Fibroblast of lung (primary cell): Measurements from ENCODE around the gene TPX2. TPM values are rescaled to one million over a fixed set of nuclear protein-coding genes. Genes with fewer than 3 reads are reported as not detected.

Experiments used
- DNase-seq, 2 donors: peaks; one replicate each; pipeline versions ENCODE4 v3.0.0 to v3.0.0-alpha.2; 2010; ENCODE audit warnings: low read depth in 2 of 2
- H2AFZ ChIP-seq: 2 replicates; pipeline ENCODE4 v1.5.1; 2012; ENCODE audit warnings: low read length, control low read depth, inconsistent platforms
- H3K27ac ChIP-seq: 2 replicates; pipeline ENCODE4 v1.5.1; 2011; ENCODE audit warnings: low read length, control low read depth; ENCODE audit not compliant: insufficient read depth
- H3K27me3 ChIP-seq: 2 replicates; pipeline ENCODE4 v1.5.1; 2011; ENCODE audit warnings: mild to moderate bottlenecking, low read length; ENCODE audit not compliant: control insufficient read depth, insufficient read depth
- H3K36me3 ChIP-seq: 2 replicates; pipeline ENCODE4 v1.5.1; 2011; ENCODE audit warnings: low read length; ENCODE audit not compliant: control insufficient read depth, insufficient read depth
- H3K4me1 ChIP-seq: 2 replicates; pipeline ENCODE4 v1.5.1; 2011; ENCODE audit warnings: low read length; ENCODE audit not compliant: control insufficient read depth, insufficient read depth; ENCODE audit errors: extremely low read depth
- H3K4me2 ChIP-seq: 2 replicates; pipeline ENCODE4 v1.5.1; 2011; ENCODE audit warnings: low read length, control low read depth; ENCODE audit not compliant: insufficient read depth; ENCODE audit errors: extremely low read depth
- H3K4me3 ChIP-seq, 4 experiments: fragments of 200-600 bp in 1 of 4; sonication (generic) in 1 of 4; replicated peaks in 1 of 4; 2 replicates each; pipeline ENCODE4 v1.5.1; 2011 to 2016; ENCODE audit warnings: low read length in 4 of 4, low read depth in 3 of 4, mild to moderate bottlenecking in 3 of 4, control low read depth in 2 of 4, inconsistent platforms in 1 of 4, mixed read lengths in 1 of 4; ENCODE audit not compliant: insufficient read depth in 1 of 4; ENCODE audit errors: control extremely low read depth in 1 of 4
- H3K79me2 ChIP-seq: 2 replicates; pipeline ENCODE4 v1.5.1; 2012; ENCODE audit warnings: mild to moderate bottlenecking, low read length, inconsistent platforms; ENCODE audit not compliant: control insufficient read depth, insufficient read depth
- H3K9ac ChIP-seq: 2 replicates; pipeline ENCODE4 v1.5.1; 2011; ENCODE audit warnings: mild to moderate bottlenecking, low read length, control low read depth; ENCODE audit not compliant: insufficient read depth
- H3K9me3 ChIP-seq: 2 replicates; pipeline ENCODE4 v1.5.1; 2012; ENCODE audit warnings: low read depth, low read length; ENCODE audit not compliant: control insufficient read depth, insufficient read depth
- H4K20me1 ChIP-seq: 2 replicates; pipeline ENCODE4 v1.5.1; 2011; ENCODE audit warnings: low read length; ENCODE audit not compliant: control insufficient read depth, insufficient read depth; ENCODE audit errors: extremely low read depth
- CTCF ChIP-seq, 2 donors: IDR thresholded peaks in 1 of 2; conservative IDR thresholded peaks in 1 of 2; 1 replicate in 1 of 2; 2 replicates in 1 of 2; pipeline ENCODE4 v1.5.1; 2011 to 2012; ENCODE audit warnings: low read length in 2 of 2, control low read depth in 1 of 2, inconsistent platforms in 1 of 2, low read depth in 1 of 2, mild to moderate bottlenecking in 1 of 2
- EZH2 ChIP-seq: IDR thresholded peaks from 2 replicates; pipeline ENCODE4 v1.5.1; 2012; ENCODE audit warnings: low read length, control low read depth, mild to moderate bottlenecking; ENCODE audit errors: missing control alignments
- polyA plus RNA-seq, 2 donors: library from polyadenylated mRNA; depleted of rRNA in 1 of 2; stranded (reverse) in 1 of 2; unstranded in 1 of 2; fragments of >200 nt; gene quantifications; 2 replicates each; pipeline ENCODE4 v1.2.1, GENCODE V29; 2011 to 2012; ENCODE audit warnings: missing spikeins in 1 of 2
- total RNA-seq: library from RNA; depleted of rRNA; stranded (reverse); fragments of >200 nt; gene quantifications from 2 replicates; pipeline ENCODE4 v1.2.1, GENCODE V29; 2014

The TPX2 gene
- total and polyA plus RNA-seq, 2 donors (not counting 1 experiment from before 2014, with no cell fraction given): 19.9 to 21.0 TPM

- DNase-seq: peak; percentile 29 to 58
- Histone ChIP-seq H3K4me3 (no peak overlapping the region), H3K36me3 (no peaks in the 10 kb centered on the region), H3K4me2 (no peak overlapping the region), H3K27me3 (no peaks in the 10 kb centered on the region), H2AFZ (no peak overlapping the region), H3K27ac (no peak overlapping the region), H3K4me1 (peaks cover 52% of the 10 kb centered on the region), H3K9me3 (no peaks in the 10 kb centered on the region), H3K9ac (no peak overlapping the region), H3K79me2 (no peaks in the 10 kb centered on the region), H4K20me1 (no peaks in the 10 kb centered on the region)
- TF ChIP-seq CTCF (conservative IDR thresholded peaks at IDR 0.05 in 1 of 2, IDR thresholded peaks at IDR 0.05 in 1 of 2; ENCODE audit: low read depth in 1 of 2, low read length in 2 of 2) (no peak), EZH2 (no peak)
These were observed 98.9 kb downstream of the TPX2 start for GRCh38 chr20:31837896-31838397.

- H3K27ac ChIP-seq: no peak overlapping the region
- no peaks in the 10 kb centered on the region for H3K79me2 ChIP-seq
- H3K4me3 ChIP-seq: no peak overlapping the region
- H4K20me1 ChIP-seq: no peaks in the 10 kb centered on the region
- no peak overlapping the region for H2AFZ ChIP-seq
- no peak overlapping the region for H3K9ac ChIP-seq
- no peak for TF ChIP-seq EZH2
- no peak for TF ChIP-seq CTCF (conservative IDR thresholded peaks at IDR 0.05 in 1 of 2, IDR thresholded peaks at IDR 0.05 in 1 of 2; ENCODE audit: low read depth in 1 of 2, low read length in 2 of 2)
- H3K4me2 ChIP-seq: no peak overlapping the region
- peaks cover 58% of the 10 kb centered on the region for H3K4me1 ChIP-seq
- H3K36me3 ChIP-seq: no peaks in the 10 kb centered on the region
- H3K9me3 ChIP-seq: no peaks in the 10 kb centered on the region
- no peak for DNase-seq
- H3K27me3 ChIP-seq: no peaks in the 10 kb centered on the region
These were observed 99.7 kb downstream of the TPX2 start for GRCh38 chr20:31838646-31839292.

GRCh38 chr20:31839782-31840487 lies 100.8 kb downstream of the TPX2 start:
- TF ChIP-seq EZH2: no peak
- TF ChIP-seq CTCF (conservative IDR thresholded peaks at IDR 0.05 in 1 of 2, IDR thresholded peaks at IDR 0.05 in 1 of 2; ENCODE audit: low read depth in 1 of 2, low read length in 2 of 2): no peak
- Histone ChIP-seq H3K36me3 (no peaks in the 10 kb centered on the region), H3K4me1 (peaks cover 58% of the 10 kb centered on the region), H3K9me3 (no peaks in the 10 kb centered on the region), H3K27me3 (no peaks in the 10 kb centered on the region), H3K79me2 (no peaks in the 10 kb centered on the region), H3K4me2 (no peak overlapping the region), H4K20me1 (no peaks in the 10 kb centered on the region), H2AFZ (no peak overlapping the region), H3K4me3 (no peak overlapping the region), H3K9ac (no peak overlapping the region), H3K27ac (no peak overlapping the region)
- DNase-seq: no peak
